Esophagus squamous epithelium (tissue), 5 donors: ENCODE data around the gene JARID2. TPM values are rescaled to one million over a fixed set of nuclear protein-coding genes. Genes with fewer than 3 reads are reported as not detected.

Source experiments
- DNase-seq: peaks from one replicate; lab custom pipeline; 2025; lab: John Stamatoyannopoulos, UW
- H3K27ac ChIP-seq, 4 donors: fragments of 200-600 bp; sonication (generic); one replicate each; pipeline ENCODE4 v1.5.1; 2016 to 2019; ENCODE audit warnings: mild to moderate bottlenecking in 1 of 4
- H3K27me3 ChIP-seq, 4 donors: fragments of 200-600 bp; sonication (generic); 1 replicate in 3 of 4; 2 replicates in 1 of 4; pipeline versions ENCODE4 v1.5.1 to v1.6.0; 2017 to 2021; ENCODE audit warnings: antibody characterized with exemption in 1 of 4
- H3K36me3 ChIP-seq, 3 donors: fragments of 200-600 bp; sonication (generic); one replicate each; pipeline ENCODE4 v1.5.1; 2016 to 2019
- H3K4me1 ChIP-seq, 3 donors: fragments of 200-600 bp; sonication (generic); one replicate each; pipeline ENCODE4 v1.5.1; 2017 to 2019
- H3K4me3 ChIP-seq, 4 donors: fragments of 200-600 bp; sonication (generic); 1 replicate in 3 of 4; 2 replicates in 1 of 4; pipeline ENCODE4 v1.5.1; 2016 to 2019; ENCODE audit warnings: mild to moderate bottlenecking in 2 of 4, moderate library complexity in 1 of 4
- H3K9me3 ChIP-seq, 3 donors: fragments of 200-600 bp; sonication (generic); one replicate each; pipeline ENCODE4 v1.5.1; 2016 to 2019
- CTCF ChIP-seq, 6 experiments: fragments of 450-650 bp in 4 of 6; fragments of 200-600 bp in 2 of 6; sonication (generic) in 2 of 6; IDR thresholded peaks; one replicate each; pipeline ENCODE4 v1.5.1; 2016 to 2019; ENCODE audit warnings: antibody characterized with exemption in 6 of 6, mild to moderate bottlenecking in 4 of 6, moderate library complexity in 4 of 6
- POLR2A ChIP-seq, 4 donors: fragments of 450-650 bp; IDR thresholded peaks; one replicate each; pipeline ENCODE4 v1.6.1; 2017; ENCODE audit warnings: antibody characterized with exemption in 4 of 4, mild to moderate bottlenecking in 4 of 4, moderate library complexity in 3 of 4
- WGBS, 2 donors: methylation state at CpG; one replicate each; pipeline ENCODE4 v1.1.5; 2018; 5-methylcytosine and 5-hydroxymethylcytosine counted together
- intact Hi-C: fragments of 100-400 bp; cut with DNase I; formaldehyde crosslinking; loops from one replicate; pipeline ENCODE4 v1.15.0; 2022
- total RNA-seq, 4 donors: library from RNA; depleted of rRNA; stranded (reverse); fragments of >200 nt; gene quantifications; one replicate each; pipeline ENCODE4 v1.1.0, GENCODE V29; 2016
- donor health status: DM: yes; HTN: yes; CAD: no.

Gene JARID2
- total RNA-seq, 4 donors from 2014 or later, result 13.3 to 19.6 (median 16.3) TPM

GRCh38 chr6:15495375-15495901, 249.6 kb downstream of the JARID2 start:
- peaks cover 0 to 33% (median 4%) of the 10 kb centered on the region in 3 donors for H3K4me1 ChIP-seq
- no peak overlapping the region for H3K27ac ChIP-seq
- 51 to 69% methylated on average over 6 to 9 of the region's 10 CpGs for WGBS, 2 donors
- peaks cover 10 to 71% (median 10%) of the 10 kb centered on the region in 3 donors for H3K36me3 ChIP-seq
- DNase-seq, result no peak
- H3K4me3 ChIP-seq, result no peak overlapping the region
- intact Hi-C loops, result no loop called here
- H3K27me3 ChIP-seq, result no peaks in the 10 kb centered on the region
- TF ChIP-seq POLR2A (IDR thresholded peaks at IDR 0.05) (no peak), CTCF (IDR thresholded peaks at IDR 0.05) (no peak)
- no peaks in the 10 kb centered on the region for H3K9me3 ChIP-seq

GRCh38 chr6:15496345-15497131, 250.7 kb downstream of the JARID2 start:
- peaks cover 0 to 22% (median 4%) of the 10 kb centered on the region in 3 donors for H3K4me1 ChIP-seq
- no peaks in the 10 kb centered on the region for H3K27me3 ChIP-seq
- peaks cover 16 to 81% (median 18%) of the 10 kb centered on the region in 3 donors for H3K36me3 ChIP-seq
- intact Hi-C loops, result no loop called here
- DNase-seq, result no peak
- 92 to 98% methylated on average over 23 to 37 of the region's 60 CpGs for WGBS, 2 donors
- no peaks in the 10 kb centered on the region for H3K9me3 ChIP-seq
- H3K4me3 ChIP-seq, result no peak overlapping the region
- TF ChIP-seq CTCF (IDR thresholded peaks at IDR 0.05), result no peak
- no peak for TF ChIP-seq POLR2A (IDR thresholded peaks at IDR 0.05)
- no peak overlapping the region for H3K27ac ChIP-seq

- Histone ChIP-seq H3K36me3 (peaks cover 20 to 87% (median 22%) of the 10 kb centered on the region in 3 donors), H3K9me3 (no peaks in the 10 kb centered on the region), H3K27ac (no peak overlapping the region), H3K27me3 (no peaks in the 10 kb centered on the region), H3K4me1 (peaks cover 0 to 35% (median 4%) of the 10 kb centered on the region in 3 donors), H3K4me3 (no peak overlapping the region)
- TF ChIP-seq CTCF (IDR thresholded peaks at IDR 0.05) (no peak), POLR2A (IDR thresholded peaks at IDR 0.05) (no peak)
- DNase-seq, result no peak
- WGBS, 2 donors, result 29 to 53% methylated on average over 6 to 10 of the region's 12 CpGs
- intact Hi-C loops, result no loop called here
Observed at GRCh38 chr6:15498640-15499039, 252.8 kb downstream of the JARID2 start.

- Histone ChIP-seq H3K4me3 (no peak overlapping the region), H3K27me3 (no peaks in the 10 kb centered on the region), H3K4me1 (peaks cover under 1 to 40% (median 4%) of the 10 kb centered on the region in 3 donors), H3K27ac (no peak overlapping the region), H3K36me3 (peaks cover 20 to 91% (median 22%) of the 10 kb centered on the region in 3 donors), H3K9me3 (no peaks in the 10 kb centered on the region)
- intact Hi-C loops, result no loop called here
- TF ChIP-seq CTCF (IDR thresholded peaks at IDR 0.05) (no peak), POLR2A (IDR thresholded peaks at IDR 0.05) (no peak)
- 96 to 97% methylated on average over 11 to 12 of the region's 12 CpGs for WGBS, 2 donors
- no peak for DNase-seq
Observed at GRCh38 chr6:15499125-15499524, 253.3 kb downstream of the JARID2 start.

GRCh38 chr6:15499591-15499990, 253.7 kb downstream of the JARID2 start:
- intact Hi-C loops, result no loop called here
- Histone ChIP-seq H3K27ac (no peak overlapping the region), H3K4me1 (peaks cover 4 to 44% (median 6%) of the 10 kb centered on the region in 3 donors), H3K36me3 (peaks cover 20 to 94% (median 22%) of the 10 kb centered on the region in 3 donors), H3K9me3 (no peaks in the 10 kb centered on the region), H3K27me3 (no peaks in the 10 kb centered on the region), H3K4me3 (no peak overlapping the region)
- WGBS, 2 donors, result 93 to 96% methylated on average over 5 of the region's 9 CpGs
- no peak for DNase-seq
- TF ChIP-seq CTCF (IDR thresholded peaks at IDR 0.05) (no peak), POLR2A (IDR thresholded peaks at IDR 0.05) (no peak)
